ENCODE measurements around the gene EHBP1L1.
A peak's percentile ranks its signal among the peaks of the same experiment; 100 is the strongest.

GRCh38 chr11:65572356-65573051, 3.3 kb upstream of the EHBP1L1 start, which contains the start of gene FAM89B:
- no peak for TF ChIP-seq CTCF (tag by site-specific recombination; IDR thresholded peaks at IDR 0.05)
- TF ChIP-seq HOXC10 (CRISPR knock-in tag; IDR thresholded peaks at IDR 0.05) = no peak
- TF ChIP-seq REST (tag by site-specific recombination; IDR thresholded peaks at IDR 0.05) = no peak
- TF ChIP-seq PBX3 (CRISPR knock-in tag; IDR thresholded peaks at IDR 0.05) = no peak
- no peak for TF ChIP-seq ZNF114 (tag by site-specific recombination; IDR thresholded peaks at IDR 0.05)
- peak; percentile 100 for TF ChIP-seq ZNF692 (tag by site-specific recombination; IDR thresholded peaks at IDR 0.05)
- no peak for TF ChIP-seq ZNF175 (tag by site-specific recombination; IDR thresholded peaks at IDR 0.05)
- peak; percentile 38; the same call in 1 of the 2 replicates for TF ChIP-seq SP2 (tag by site-specific recombination; IDR thresholded peaks at IDR 0.05)
- no peak for TF ChIP-seq ZNF184 (tag by site-specific recombination; IDR thresholded peaks at IDR 0.05)
- no peak for TF ChIP-seq ZNF138 (tag by site-specific recombination; IDR thresholded peaks at IDR 0.05; ENCODE audit: borderline replicate concordance)
